RPMI7951 (cell line): ENCODE results near the gene NOL4L. TPM values are rescaled to one million over a fixed set of nuclear protein-coding genes. Genes with fewer than 3 reads are reported as not detected.
A peak's percentile ranks its signal among the peaks of the same experiment; 100 is the strongest.

Experiments used
- DNase-seq: peaks from one replicate; pipeline ENCODE4 v3.0.0-alpha.2; 2012; ENCODE audit warnings: low read depth
- total RNA-seq: library from RNA; depleted of rRNA; stranded (reverse); fragments of >200 nt; shearing (Covaris generic); gene quantifications from 2 replicates; pipeline ENCODE4 v1.2.3, GENCODE V29; 2014

The NOL4L gene
- total RNA-seq, 1 experiment from 2014 or later, result 8.7 TPM

- no peak for DNase-seq
Observed at GRCh38 chr20:32562495-32562911, 22.6 kb downstream of the NOL4L start.

DNA sequence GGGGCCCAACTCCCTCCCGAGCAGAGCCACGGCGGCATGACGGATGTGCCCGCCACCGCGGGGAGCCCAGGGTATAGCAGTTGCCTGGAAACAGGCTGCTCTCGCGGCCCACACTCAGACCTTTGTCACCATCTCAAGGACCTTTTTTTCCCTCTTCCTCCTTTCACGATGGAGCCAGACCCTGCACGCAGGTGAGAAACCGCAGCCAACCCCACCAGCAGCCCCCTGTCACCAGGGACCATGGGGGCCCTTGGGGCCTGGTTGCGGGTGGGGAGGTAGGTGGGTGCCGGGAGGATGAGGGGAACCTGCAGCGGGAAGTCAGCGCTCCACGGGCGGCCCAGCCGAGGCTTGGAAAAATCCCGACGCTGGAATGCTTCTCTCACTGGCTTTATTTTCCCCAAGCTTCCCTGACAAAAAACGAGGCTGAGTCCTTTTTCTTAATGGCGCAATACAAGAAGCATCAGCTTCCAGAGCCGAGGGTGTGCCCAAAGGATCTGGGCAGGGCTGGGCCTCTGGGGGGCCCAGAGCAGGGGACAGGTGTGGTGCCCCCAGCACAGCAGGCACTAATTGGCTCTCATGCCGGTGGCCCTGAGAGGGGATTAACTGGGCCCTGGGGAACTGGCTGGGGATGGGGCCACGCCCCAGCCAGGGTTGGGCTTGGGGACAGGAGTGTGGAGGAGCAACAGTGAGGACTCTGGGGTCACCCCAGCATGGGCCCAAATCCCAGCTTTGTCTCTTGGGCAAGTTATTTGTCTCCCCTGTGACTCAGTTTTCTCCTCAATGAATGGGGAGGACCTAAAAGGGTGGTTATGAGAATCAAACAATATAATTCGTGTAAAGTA lies 23.9 kb downstream of the NOL4L start:
- no peak for DNase-seq

DNA sequence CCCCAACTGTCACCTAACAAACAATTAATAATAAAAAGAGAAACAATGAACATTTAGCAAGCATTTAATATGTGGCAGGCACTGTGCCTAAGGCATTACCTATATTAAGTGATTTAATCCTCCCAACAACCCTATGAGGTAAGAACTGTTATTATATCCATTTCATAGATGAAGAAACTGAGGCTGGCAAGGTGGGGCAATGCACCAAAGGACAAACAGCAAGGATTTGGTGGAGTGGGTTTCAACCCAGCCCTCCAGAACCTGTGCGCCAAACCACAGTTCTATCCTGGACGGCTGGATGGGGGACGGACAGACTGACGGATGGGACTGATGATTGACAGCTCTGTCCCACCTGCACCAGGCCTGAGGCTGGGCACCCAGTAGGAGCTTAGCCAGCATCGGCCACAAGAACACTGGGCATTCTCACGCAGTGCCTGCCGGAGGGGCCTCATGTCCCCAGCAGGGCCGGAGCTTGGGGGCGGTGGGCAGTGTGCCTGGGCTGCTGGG lies 24.6 kb downstream of the NOL4L start:
- DNase-seq, result no peak

DNA sequence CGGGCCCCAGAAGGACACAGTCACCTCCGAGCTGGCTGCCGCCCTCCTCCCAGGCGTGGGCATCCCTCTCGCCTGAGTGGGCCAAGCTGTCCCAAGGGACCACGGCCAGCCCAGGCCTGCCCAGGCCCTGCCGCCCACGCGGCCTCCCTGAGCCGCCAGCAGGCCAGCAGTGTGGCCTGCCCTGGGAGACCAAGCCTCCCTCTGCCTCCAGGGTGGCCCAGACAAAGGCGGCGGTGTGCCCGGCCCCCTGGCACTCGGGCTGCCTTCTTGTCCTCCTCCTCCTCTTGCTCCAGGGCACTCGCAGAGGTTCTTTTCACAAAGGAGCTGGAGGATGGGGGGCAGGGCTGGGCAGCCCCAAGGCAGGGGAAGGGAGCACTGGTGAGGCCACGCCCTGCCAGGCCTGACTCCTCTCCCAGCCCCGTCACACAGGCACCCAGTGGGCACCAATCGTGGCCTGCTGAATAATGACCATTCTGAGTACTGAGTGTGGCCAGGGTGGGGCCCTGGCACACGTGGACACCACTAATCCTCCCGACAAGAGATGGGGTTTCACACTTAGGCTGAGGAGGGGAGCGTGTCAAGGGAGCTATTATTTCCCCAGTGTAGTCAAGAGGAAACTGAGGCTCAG lies 25.3 kb downstream of the NOL4L start:
- no peak for DNase-seq

DNA sequence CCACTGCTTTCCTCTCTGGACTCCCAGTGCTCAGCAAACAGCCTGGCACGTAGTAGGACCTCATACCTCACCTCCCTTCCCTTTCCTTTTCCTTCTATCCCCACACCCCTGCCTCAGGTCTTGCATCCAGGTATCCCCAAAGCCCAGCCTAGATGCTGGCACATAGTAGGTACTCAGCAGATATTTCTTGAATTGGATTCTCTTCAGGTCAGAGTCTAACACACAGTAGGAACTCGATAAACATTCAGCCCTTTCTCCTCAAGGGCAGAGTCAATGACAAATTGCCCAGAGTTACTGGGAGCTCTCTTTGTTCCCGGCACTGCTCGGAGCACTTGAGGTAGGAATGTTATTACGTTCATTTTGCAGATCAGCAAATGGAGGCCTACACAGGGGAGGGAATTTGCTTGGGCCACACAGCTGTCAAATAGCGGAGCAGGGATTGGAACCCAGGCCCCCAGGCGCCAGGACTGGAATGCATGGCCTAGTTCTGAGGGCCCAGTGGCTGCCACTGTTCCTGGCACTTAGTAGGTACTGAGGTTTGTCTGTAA lies 25.9 kb downstream of the NOL4L start:
- DNase-seq, result no peak

DNA sequence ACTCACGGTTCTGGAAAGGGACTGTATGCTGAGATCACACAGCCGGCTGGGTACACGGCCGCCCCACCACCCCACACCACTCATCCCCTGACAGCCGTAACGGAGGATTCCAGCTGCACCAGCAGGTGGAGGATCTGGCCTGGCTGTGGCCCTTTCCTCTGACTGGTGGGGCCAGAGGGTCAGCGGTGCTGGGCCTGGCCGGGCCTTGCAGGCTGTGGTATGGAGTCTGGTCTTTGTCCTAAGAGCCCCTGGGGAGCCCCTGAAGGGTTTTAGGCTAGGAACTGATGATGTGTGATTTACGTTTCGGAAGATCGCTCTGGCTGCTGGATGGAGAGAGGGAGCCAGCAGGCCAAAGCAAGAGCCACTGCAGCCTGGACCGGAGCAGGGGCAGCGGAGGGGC lies 26.6 kb downstream of the NOL4L start:
- DNase-seq, result no peak

DNA sequence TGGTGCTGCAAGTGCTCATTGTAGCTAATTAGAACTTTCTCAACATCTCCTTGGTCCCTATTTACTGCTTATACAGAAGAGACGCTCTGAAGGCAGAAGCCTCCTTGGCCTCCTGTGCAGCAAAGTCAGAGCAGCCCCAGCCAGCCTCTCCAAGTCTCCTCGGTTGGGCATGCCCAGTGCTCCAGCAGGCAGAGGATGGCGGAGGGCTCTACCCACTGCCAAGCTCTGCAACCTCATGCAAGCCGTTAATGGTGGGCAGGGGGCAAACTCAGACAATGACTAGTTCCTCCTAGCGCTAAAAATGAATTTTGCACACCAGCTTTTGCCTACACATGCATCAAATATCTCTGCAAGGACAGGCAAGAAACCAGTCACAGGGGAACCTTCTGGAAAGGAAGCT lies 27.8 kb downstream of the NOL4L start:
- no peak for DNase-seq

GRCh38 chr20:32556312-32557184 lies 28.6 kb downstream of the NOL4L start:
- no peak for DNase-seq

DNA sequence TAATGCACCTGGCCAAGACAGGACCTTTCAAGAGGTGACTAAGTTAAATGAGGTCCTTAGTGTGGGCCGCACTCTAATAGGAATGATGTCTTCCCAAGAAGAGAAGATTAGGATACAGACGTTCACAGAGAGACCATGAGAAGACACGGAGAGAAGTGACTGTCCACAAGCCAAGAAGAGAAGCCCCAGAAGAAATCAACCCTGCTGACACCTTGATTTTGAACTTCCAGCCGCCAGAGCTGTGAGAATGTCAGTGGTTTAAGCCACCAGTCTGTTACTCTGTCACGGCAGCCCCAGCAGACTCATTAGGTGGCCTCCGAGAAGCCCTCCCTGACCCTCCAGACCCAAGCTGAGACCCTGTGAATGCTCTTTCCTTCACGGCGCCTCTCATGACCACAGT lies 29.5 kb downstream of the NOL4L start:
- no peak for DNase-seq

GRCh38 chr20:32554965-32555289 lies 30.2 kb downstream of the NOL4L start:
- DNase-seq, result no peak

GRCh38 chr20:32553618-32554017 lies 31.5 kb downstream of the NOL4L start:
- DNase-seq, result no peak

GRCh38 chr20:32551693-32552092 lies 33.4 kb downstream of the NOL4L start:
- DNase-seq, result no peak

DNA sequence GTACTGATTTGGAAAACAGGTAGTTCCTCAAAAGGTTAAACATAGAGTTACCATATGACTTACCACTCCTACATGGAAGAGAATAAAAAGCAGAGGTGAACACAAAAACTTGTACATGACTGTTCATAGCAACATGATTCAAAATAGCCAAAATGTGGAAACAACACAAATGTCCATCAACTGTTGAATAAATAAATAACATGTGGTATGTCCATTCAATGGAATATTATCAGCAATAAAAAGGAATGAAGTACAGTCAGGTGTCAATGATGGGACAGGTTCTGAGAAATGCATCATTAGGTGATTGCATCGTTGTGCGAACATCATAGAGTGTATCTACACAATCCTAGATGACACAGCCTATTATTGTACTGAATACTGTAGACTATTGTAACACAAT lies 35.3 kb downstream of the NOL4L start:
- no peak for DNase-seq

GRCh38 chr20:32547753-32548034 lies 37.4 kb downstream of the NOL4L start:
- DNase-seq, result no peak

- no peak for DNase-seq
Observed at GRCh38 chr20:32546918-32547752, 38.0 kb downstream of the NOL4L start.

DNA sequence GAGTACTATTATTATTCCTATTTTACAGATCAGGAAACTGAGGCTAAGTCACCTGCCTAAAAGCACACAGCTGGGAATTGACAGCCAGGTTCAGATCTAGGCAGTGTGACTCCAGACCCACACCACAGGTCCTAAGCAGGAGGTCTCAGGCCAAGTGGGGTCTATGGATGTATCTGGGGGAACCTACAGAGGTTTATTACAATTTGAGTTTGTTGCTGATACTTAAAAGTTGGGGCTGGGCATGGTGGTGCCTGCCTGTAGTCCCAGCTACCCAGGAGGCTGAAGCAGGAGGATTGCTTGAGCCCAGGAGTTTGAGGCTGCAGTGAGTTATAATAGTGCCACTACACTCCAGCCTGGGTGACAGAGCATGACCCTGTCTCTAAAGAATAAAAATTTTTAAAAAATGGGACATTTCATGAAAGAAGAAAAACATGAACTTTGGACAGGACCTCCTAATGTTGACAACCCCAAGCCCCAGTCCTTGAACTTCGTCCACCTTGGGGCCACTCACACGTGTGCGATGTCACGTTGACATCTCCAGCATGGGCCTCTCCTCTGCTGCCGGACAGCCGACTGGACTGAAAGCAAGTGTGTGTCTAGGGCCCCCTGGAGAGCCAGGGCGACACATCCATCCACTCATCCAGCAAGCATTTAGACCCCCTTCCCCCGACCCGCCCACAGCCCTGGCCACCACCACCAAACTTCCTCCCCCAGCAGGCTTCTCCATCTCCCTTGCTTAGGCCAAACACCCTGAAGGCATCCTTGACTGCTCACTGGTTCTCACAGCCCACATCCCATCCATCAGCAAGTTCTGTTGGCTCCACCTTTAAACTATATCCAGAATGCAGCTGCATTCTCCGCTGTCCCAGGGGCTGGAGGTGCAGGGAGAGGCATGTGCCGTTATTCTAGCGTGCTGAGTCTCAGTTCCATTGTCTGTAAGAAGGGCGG lies 40.0 kb downstream of the NOL4L start:
- DNase-seq, result peak; percentile 37

DNA sequence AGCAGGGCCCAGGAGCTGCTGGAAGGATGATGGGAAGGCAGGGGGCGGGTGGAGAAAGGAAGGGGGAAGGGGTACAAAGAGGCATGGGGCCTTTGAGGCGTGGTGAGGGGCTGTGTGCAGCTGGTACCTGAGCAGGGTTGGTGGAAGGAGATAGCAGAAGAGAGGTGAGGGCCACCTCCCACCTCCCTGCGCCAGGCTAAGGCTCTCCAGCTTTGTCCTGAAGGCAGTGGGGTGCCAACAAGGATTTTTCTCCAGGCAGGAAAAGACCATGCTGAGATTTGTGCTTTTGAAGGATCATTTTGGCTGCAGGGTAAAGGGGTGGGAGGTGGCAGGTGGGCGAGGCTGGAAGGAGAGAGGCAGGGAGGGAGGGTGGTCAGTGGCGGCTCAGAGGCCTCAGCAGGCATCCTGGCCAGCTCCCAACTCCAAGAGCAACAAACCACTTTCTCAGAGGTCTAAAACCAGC lies 40.8 kb downstream of the NOL4L start:
- no peak for DNase-seq

DNA sequence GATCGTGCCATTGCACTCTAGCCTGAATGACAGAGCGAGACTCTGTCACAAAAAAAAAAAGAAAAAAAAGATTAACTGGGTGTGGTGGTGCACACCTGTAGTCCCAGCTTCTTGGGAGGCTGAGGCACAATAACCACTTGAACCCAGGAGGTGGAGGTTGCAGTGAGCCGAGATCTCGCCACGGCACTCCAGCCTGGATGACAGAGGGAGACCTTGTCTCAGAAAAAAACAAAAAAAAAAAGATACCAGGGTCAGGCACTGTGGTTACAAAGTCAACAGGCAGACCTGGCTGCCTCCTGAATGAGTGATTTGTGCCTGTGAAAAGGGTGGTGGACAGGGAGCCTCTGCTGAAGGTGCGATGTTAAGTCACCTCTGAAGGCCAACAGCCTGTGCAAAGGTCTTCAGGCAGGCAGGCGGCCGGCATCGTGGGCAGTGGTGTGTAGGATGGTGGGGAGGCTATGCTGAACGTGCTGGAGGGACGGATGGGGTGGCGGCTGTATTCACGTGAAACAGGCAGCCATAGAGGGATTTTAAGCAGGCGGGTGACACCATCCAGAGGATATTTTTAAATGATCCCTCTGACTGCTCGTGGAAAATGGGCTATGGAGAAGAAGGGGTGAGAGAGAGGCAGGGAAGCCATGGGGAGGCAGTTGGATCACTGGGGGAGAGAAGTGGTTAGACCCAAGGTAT lies 41.4 kb downstream of the NOL4L start:
- DNase-seq, result no peak

DNA sequence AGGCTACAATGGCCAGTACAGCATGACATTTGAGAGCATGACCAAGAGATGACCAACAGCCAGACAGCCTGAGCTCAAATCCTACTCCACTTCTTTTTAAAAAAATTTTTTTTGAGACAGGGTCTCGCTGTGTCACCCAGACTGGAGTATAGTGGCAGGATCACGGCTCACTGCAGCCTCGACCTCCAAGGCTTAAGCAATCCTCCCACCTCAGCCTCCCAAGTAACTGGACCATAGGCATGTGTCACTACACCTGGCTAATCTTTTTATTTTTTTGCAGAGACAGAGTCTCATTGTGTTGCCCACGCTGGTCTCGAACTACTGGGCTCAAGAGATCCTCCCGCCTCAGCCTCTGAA lies 42.9 kb downstream of the NOL4L start:
- no peak for DNase-seq
